ENCODE data around the gene GMCL1.
"Not testable (repeated sequence)": the region's sequence is repeated elsewhere in the genome, so short reads cannot be mapped to it uniquely, and the experiment has no call there.

GMCL1 gene

DNA sequence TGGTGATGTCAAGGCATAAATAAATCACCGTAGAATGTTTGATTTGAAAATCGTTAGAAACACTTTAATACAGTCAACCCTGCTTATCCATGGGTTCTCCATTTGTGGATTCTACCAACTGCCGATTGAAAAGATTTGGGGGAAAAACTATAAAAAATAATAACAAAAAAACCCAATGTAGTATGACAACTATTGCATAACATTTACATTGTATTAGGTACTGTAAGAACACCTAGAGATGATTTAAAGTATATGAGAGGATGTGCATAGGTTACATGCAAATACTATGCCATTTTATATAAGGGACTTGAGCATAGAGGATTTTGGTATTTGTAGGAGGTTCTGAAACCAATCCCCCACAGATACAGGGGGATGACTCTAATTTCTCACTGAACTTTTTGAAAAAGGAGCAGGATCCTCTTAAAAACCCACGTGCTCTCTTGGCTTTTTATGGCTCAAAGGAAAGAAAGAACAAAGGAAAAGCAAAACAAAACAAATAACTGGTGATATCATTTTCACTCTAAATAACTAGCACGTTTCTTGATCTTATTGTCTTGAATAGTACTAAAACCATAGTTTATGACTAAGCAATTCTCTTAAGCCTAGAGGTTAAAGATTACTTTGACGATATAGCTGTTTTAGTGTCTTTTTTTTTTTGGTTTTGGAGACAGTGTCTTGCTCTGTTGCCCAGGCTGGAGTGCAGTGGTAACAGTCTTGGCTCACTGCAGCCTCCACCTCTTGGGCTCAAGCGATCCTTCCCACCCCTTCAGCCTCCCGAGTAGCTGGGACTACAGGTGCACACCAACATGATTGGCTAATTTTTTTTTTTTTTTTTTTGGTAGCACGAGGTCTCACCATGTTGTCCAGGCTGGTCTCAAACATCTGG, 17.0 kb downstream of the GMCL1 start:
- DNase-seq (ENCODE audit: extremely low read depth in 1 of 2, low read depth in 1 of 2): no peak

DNA sequence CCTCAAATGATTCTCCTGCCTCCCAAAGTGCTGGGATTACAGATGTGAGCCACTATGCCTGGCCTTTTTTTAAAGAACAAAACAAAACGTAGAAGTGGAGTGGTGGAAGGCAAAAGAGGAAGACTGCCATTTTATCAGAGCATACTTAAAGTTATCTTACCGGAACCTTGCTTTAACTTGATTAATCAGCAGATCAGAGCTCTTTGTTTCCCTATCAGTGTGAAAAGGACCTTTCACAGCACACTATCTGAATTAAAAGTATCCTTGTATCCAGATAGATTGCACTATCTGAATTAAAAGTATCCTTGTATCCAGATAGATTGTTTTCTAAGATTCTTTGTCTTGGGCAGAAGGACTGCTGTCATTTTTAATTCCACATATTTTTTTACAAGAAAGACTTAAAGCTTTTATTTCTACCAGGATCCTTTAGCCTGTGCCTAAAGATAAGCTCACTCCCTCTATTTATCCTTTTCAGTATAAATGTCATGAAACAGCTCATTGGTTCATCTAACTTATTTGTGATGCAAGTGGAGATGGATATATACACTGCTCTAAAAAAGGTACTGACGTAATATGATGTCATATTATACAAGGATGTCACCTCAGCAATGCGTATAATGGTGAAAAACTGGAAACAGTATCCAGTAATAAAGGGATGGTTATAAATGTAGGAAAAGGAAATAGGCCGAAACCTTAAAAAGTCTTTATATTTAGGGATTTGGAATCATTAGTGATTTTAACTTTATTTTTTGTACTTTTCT, 17.8 kb downstream of the GMCL1 start:
- DNase-seq (ENCODE audit: extremely low read depth in 1 of 2, low read depth in 1 of 2): no peak

DNA sequence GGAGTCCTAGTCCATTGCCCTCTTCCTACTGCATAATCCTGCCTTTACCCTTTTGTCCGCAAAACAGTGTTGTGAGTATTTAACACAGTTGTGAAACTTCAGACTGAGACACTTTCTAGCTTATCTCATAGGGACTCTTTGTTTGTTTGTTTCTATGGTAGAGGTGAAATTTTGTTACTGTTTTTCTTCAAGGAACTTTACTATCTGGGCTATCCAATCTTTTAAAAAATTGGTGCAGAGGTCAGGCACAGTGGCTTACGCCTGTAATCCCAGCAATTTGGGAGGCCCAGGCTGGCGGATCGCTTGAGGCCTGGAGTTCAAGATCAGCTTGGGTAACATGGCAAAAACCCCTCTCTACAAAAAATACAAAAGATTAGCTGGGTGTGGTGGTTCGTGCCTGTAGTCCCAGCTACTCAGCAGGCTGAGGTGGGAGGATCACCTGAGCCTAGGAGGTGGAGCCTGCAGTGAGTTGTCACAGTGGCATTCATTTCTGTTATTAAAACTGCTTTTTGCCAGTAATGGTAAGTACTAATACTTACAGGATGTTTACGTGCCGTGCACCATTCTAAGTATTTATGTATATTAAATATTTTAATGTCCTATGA, 18.8 kb downstream of the GMCL1 start:
- no peak for DNase-seq (ENCODE audit: extremely low read depth in 1 of 2, low read depth in 1 of 2)

DNA sequence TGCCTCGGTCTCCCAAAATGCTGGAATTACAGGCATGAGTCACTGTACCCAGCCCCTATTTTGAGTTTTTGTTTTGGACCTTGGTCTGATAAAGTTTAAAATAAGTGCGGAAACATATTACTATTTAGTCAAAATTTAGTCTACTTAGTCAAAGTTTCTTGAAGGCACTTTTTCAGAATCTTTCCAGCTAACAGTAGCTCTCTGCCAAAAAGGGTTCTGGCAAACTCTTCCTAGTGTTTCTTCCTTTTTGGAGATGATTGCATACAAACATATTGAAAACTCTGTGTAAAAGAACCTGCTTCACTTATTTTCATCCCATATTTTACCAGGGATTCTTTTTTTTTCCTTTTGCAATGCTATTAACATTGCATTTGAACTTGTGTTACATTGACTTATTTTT, 28.8 kb downstream of the GMCL1 start:
- no peak for DNase-seq (ENCODE audit: extremely low read depth in 1 of 2, low read depth in 1 of 2)

DNA sequence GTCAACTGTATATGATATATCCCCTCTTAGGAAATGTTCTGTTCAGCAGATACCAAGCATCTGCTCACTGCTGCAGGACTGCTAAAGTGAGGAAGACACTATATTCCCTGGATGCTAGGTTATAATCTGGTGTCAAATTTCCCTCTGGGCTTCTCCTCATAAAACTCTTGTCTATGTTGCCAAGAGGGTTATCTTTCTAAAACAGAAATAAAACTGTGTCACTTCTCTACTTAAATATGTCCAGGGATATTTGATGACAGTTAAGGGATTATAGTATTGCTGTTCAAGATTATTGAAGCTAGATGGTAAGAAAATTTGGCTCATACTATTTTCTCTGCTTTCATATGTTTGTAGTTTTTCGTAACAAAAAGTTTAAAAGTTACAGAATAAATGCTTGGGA, 33.8 kb downstream of the GMCL1 start:
- DNase-seq (ENCODE audit: extremely low read depth in 1 of 2, low read depth in 1 of 2): no peak

DNA sequence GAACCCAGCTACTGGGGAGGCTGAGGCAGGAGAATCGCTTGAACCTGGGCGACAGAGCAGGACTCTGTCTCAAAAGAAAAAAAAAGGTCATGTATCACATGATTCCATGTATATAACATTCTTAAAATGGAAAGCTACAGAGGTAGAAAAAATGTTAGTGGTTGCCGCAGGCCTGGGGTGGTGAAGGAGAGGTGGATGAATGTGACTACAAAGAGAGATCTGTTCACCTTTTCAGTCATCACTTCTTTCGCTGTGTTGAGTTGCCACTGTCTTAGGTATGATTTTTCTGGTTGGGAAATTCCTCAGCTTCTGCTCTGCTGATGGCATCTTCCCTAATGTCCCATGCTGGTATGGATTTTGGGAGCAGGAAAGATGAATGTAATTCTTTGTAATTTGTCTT, 59.0 kb downstream of the GMCL1 start:
- no peak for DNase-seq (ENCODE audit: extremely low read depth in 1 of 2, low read depth in 1 of 2)

DNA sequence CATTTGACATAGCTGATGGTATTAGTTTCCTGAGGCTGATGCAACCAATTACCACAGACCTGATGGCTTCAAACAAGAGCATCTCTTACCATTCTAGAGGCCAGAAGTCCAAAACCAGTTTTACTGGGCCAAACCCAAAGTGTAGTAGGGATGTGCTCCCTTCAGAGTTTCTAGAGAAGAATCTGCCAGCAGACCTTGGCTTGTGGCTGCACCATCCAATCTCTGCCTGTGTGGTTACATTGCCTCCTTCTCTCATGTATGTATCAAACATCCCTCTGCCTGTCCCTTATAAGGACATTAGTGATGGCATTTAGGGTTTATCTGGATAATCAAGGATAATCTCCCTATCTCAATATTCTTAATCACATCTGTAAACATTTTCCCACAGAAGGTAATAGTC, 59.8 kb downstream of the GMCL1 start:
- no peak for DNase-seq (ENCODE audit: extremely low read depth in 1 of 2, low read depth in 1 of 2)

DNA sequence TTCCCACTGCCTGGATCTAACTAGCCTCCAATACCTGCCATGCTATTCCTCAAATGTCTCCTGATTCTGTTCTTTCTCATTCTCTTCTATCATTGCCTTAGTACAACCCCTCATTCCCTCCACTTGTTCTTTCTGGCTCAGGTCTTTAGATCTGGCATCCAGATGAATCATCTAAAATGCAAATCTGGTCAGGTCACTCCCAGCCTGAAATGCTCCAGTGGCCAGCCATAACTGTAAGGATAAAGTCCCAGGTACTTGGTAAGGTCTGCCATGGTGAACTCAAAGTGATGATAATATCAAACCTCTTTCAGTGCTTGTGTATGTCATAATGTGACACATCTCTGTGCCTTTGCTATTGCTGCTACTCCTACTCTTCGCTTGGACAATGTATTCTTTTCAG, 61.4 kb downstream of the GMCL1 start:
- DNase-seq (ENCODE audit: extremely low read depth in 1 of 2, low read depth in 1 of 2): no peak

DNA sequence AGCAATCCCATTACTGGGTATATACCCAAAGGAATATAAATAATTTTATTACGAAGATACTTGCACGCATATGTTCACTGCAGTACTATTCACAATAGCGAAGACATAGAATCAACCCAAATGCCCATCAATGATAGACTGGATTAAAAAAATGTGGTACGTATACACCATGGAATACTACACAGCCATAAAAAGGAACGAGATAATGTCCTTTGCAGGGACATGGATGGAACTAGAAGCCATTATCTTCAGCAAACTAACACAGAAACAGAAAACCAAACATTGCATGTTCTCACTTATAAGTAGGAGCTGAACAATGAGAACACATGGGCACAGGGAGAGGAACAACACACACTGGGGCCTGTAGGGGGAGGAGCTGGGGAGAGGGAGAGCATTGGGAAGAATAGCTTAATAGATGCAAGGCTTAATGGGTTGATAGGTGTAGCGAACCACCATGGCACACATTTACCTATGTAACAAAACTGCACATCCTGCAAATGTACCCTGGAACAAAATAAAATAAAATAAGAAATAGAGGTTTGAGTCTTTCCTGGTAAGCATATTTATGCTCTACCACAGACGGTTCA, 63.5 kb downstream of the GMCL1 start:
- not testable (repeated sequence) for DNase-seq (ENCODE audit: extremely low read depth in 1 of 2, low read depth in 1 of 2)

DNA sequence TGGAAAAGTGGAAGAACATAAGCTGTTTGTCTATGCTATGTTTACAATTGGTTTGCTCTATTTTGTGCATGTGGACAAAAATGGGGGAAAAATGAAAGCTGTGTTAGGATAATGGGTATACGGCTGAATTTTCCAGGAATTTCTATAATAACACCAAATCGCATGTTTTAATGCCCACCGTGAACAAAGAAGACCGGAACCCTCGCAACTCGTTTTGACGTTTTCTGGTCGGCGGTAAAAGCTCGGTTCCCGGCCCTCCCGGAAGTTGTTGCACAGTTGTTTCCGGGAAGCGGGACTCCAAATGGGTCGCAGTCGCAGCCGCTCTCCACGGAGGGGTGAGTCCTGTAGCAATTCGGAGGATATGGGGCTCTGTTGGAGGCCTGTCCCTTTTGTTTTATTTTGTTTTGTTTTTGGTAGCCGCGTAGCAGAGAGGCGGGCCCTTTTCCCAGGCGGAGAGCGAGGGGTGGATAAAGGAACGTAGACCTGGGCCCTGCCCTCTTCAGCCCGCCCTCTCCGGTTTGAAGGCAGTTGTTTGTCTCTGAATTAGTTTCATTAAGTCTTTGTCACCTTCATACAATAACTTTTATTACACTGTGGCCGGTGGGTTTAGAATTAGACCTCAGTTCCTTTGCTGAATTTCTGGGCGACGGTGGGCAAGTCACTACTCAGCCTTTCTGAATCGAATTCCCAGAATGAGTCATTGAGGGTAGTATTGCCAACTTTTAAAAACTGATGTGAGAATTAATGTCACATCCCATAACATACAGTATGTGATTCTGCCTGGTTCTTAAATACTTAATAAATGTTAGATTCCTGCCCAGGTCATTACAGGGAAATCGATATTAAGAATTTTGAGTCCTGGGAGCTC, 64.5 kb downstream of the GMCL1 start, which contains the start of gene SNRNP27:
Gene SNRNP27 (plus strand): TSS at position 273 of the 868 bp plus-strand sequence. CDS start 29 bp downstream, at position 302.
- DNase-seq (ENCODE audit: extremely low read depth in 1 of 2, low read depth in 1 of 2): peak; percentile 56 to 64

DNA sequence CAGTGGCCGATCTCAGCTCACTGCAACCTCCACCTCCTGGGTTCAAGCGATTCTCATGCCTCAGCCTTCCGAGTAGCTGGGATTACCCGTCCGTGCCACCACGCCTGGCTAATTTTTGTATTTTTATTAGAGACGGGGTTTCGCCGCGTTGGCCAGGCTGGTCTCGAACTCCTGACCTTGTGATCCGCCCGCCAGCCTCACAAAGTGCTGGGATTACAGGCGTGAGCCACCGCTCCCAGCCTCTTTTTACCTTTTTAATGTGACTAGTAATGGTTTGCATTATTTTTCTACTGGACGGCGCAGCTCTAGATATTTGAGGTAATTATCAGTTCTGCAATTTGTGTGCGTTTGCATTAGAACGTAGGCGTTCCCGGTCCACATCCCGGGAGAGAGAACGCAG, 65.3 kb downstream of the GMCL1 start:
- not testable (repeated sequence) for DNase-seq (ENCODE audit: extremely low read depth in 1 of 2, low read depth in 1 of 2)

DNA sequence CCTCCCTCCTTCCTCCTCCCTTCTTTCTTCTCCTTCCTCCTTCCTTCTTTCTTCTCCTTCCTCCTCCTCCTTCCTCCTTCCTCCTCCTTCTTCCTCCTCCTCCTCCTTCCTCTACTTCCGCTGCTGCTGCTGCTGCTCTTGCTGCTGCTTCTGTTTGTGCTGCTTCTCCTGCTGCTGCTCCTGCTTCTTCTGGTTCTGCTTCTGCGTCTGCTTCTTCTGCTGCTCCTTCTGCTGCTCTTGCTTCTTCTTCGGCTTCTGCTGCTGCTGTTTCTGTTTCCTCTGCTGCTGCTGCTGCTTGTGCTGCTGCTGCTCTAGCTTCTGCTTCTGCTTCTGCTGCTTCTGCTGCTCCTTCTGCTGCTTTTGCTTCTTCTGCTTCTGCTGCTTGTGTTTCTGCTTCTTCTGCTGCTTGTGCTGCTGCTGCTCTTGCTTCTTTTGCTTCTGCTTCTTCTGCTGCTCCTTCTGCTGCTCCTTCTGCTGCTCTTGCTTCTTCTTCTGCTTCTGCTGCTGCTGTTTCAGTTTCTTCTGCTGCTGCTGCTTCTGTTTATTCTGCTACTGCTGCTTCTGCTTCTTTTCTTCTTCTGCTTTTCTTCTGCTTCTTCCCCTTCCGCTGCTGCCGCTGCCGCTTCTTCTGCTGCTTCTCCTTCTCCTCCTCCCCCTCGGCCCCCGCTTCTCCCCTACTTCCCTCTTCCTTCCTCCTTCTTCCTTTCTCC, 72.9 kb downstream of the GMCL1 start:
- no peak for DNase-seq (ENCODE audit: extremely low read depth in 1 of 2, low read depth in 1 of 2)

DNA sequence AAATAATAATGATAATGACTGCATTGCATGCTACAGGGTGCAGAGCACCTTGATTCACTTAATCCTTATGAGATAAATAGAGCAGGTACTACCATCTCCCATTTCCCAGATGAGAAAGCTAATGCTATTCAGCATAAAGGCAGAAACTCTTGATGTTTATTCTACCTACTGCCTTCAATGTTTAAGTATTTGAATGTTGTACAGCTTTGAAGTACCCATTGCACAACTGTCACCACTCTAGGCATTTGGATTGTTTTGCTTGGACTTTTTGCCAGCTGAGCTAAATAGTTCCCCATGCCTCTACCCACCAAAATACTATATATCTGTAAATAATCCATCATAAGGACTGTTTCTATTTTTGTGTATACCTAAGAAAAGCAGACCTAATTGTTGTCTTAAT, 77.8 kb downstream of the GMCL1 start:
- no peak for DNase-seq (ENCODE audit: extremely low read depth in 1 of 2, low read depth in 1 of 2)

DNA sequence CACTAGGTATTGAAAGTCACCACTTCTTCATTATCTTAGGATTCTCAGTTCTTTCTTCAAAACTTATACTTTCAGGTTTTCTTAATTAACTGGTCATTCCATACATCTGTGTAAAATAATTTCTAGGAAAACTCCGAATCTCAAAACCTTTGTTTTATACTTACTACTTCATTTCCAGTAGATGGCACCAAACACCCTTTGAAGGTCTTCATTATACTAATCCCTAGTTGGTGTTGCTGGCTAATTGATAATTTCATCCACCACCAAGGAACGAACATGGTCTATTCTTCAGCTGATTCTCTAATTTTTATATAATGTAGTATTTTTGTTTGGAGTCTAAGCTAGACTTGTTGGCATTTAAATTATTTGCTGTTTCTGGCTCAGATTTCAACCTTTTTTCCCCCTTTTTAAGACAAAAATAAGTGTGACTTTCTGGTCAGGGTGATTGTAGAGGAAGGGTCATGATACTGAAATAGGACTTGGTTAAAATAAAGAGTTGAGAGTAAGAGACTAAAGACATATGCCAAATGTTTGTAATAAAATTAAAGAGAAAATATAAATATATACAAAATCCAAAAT, 82.6 kb downstream of the GMCL1 start:
- DNase-seq (ENCODE audit: extremely low read depth in 1 of 2, low read depth in 1 of 2): no peak

DNA sequence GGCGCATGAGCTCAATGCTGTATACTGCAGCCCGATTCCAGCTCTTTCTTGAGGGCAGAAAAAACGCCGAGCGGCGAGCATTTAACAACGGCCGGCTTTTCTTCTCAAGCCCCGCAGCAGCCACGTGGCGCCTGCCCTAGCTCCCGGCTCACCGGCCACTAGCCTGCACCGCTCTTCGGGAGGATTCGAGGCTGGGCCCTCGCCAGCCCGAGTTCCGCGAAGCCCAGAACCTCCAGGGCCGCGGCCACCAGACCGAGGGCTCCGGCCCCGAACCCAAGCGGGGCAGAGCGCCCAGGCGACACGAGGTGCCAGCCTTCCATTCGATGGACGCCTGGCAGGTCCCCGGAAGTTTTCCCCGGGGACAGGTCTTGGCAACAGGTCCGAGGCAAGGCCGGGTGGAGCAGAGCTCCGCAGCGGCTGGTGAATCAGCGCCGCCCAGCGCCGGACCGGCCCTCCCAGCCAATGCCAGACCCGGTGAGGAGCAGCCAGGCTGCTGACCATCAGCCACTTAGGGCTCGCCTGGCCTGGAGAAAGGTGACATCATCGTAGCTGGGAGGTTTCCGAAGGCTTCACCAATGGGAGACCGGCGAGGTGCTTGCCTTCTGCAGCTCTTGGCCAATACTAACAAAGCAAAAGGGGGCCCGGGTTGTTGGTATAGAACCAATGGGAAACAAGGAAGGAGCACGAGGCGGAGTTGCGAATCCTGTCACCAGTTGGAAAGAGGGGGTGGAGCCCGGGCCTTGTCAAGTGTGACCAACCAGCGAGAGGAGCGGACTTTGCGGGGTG, 84.9 kb downstream of the GMCL1 start:
- DNase-seq (ENCODE audit: extremely low read depth in 1 of 2, low read depth in 1 of 2): peak; percentile 98 to 100

DNA sequence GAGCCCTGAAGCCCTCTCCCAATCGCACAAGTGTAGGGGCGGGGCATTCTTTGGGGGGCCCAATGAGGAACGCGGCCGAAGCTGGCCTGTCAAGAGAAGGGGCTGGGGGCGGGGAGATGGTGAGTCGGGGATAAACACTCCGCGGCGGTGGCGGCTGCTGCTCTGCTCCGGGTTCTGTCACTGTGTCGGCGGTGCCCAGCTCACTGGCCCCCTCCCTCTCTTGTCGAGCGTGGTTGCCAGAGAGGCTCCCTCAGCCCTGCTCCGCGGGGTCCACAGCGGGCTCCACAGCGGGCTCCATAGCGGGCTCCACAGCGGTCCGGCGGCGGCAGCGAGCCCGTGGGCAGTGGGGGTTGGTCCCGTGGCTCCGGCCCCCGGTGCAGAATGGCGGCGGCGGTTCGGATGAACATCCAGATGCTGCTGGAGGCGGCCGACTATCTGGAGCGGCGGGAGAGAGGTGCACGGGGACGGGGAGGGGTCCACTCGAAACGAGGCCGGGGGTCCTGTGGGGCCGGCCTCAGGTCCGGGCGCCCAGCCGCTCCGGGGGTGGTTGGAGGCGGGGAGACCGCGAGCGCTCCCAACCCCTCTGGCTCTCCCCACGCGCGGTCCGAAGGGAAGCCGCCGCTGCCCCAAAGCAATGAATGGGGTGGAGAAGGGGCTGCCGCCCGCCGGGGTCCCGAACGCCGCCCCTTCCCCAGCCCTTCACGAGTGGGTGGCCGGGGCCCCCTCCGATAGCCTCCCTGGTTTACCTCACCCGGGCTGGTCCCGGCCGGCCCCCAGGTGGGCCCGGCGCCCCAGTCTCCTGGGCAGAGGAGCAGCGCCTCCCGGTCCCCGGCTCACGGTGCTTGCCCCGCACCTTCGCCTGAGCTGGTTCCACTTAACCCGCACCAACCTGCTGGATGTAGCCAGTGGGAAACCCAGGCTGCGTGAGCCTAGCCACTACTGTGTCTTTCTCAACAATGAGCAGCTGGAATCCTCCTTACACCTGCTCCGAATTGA, 85.8 kb downstream of the GMCL1 start, which contains the start of gene MXD1:
Gene MXD1 (plus strand): TSS at position 160 of the 996 bp plus-strand sequence. CDS start 222 bp downstream, at position 382.
- DNase-seq (ENCODE audit: extremely low read depth in 1 of 2, low read depth in 1 of 2): no peak

DNA sequence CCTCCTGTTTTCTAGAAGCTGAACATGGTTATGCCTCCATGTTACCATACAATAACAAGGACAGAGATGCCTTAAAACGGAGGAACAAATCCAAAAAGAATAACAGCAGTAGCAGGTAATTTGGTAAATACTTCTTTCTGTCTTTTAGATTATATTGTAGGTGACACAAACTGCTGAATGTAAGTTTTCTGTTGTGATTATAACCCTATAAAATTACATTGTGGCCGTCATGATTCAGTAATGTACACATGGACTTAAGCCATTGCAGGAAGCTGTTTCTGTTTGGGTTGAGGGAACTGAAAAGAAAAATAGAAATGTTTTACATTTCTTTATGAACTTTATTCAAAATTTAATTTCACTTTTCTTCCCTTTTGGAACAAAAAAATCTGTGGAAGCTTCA, 86.6 kb downstream of the GMCL1 start:
- DNase-seq (ENCODE audit: extremely low read depth in 1 of 2, low read depth in 1 of 2): no peak
